CD4-positive, alpha-beta T cell (primary cell): ENCODE measurements around the gene PRKG1. TPM values are rescaled to one million over a fixed set of nuclear protein-coding genes. Genes with fewer than 3 reads are reported as not detected.
"Not testable (repeated sequence)": the region's sequence is repeated elsewhere in the genome, so short reads cannot be mapped to it uniquely, and the experiment has no call there.

Source experiments
- ATAC-seq: fragments of 200-7000 bp; cut with Tn5 transposase; one replicate; pipeline ENCODE4 v1.10.0; 2022; ENCODE audit warnings: mild to moderate bottlenecking; ENCODE audit not compliant: poor library complexity
- CTCF ChIA-PET: fragments of 350-600 bp; sonication (Branson Sonifier 250); formaldehyde crosslinking; loops from one replicate; lab custom pipeline; 2021; ENCODE audit warnings: antibody characterized with exemption, inconsistent platforms; lab: Charles Lee
- POLR2A ChIA-PET: fragments of 350-600 bp; sonication (Branson Sonifier 250); formaldehyde crosslinking; loops from one replicate; lab custom pipeline; 2021; ENCODE audit warnings: antibody characterized with exemption, inconsistent platforms; lab: Charles Lee
- DNase-seq, 14 experiments: peaks; one replicate each; pipeline ENCODE4 v3.0.0-alpha.2; 2013 to 2020; ENCODE audit warnings: mixed read lengths in 2 of 14
- H3K27ac ChIP-seq, 2 donors: one replicate each; pipeline versions ENCODE4 v1.5.1 to v1.7.0; 2013; ENCODE audit warnings: low read length in 2 of 2, low read depth in 1 of 2, mild to moderate bottlenecking in 1 of 2
- H3K27me3 ChIP-seq, 2 experiments: 1 replicate in 1 of 2; 2 replicates in 1 of 2; pipeline versions ENCODE4 v1.6.1 to v1.7.0; 2013; ENCODE audit warnings: low read length in 2 of 2, control low read depth in 1 of 2, mild to moderate bottlenecking in 1 of 2, moderate library complexity in 1 of 2; ENCODE audit not compliant: insufficient read depth in 2 of 2, control insufficient read depth in 1 of 2
- H3K36me3 ChIP-seq: one replicate; pipeline ENCODE4 v1.6.1; 2013; ENCODE audit warnings: low read length, control low read depth; ENCODE audit not compliant: insufficient read depth
- H3K4me1 ChIP-seq: one replicate; pipeline ENCODE4 v1.6.1; 2013; ENCODE audit warnings: low read length, control low read depth; ENCODE audit not compliant: insufficient read depth
- H3K4me3 ChIP-seq: one replicate; pipeline ENCODE4 v1.5.1; 2013; ENCODE audit warnings: mild to moderate bottlenecking, low read length, moderate library complexity
- H3K9me3 ChIP-seq, 2 experiments: 1 replicate in 1 of 2; 2 replicates in 1 of 2; pipeline versions ENCODE4 v1.6.1 to v1.7.0; 2013; ENCODE audit warnings: low read length in 2 of 2, mild to moderate bottlenecking in 2 of 2, control low read depth in 1 of 2, moderate library complexity in 1 of 2; ENCODE audit not compliant: control insufficient read depth in 1 of 2, insufficient read depth in 1 of 2
- H3K27ac Mint-ChIP-seq: one replicate; pipeline ENCODE4 v1.8.0; 2020; ENCODE audit warnings: mixed read lengths
- H3K27me3 Mint-ChIP-seq: one replicate; pipeline ENCODE4 v1.8.0; 2021; ENCODE audit warnings: mixed read lengths
- H3K36me3 Mint-ChIP-seq: one replicate; pipeline ENCODE4 v1.8.0; 2021; ENCODE audit warnings: low read depth, mixed read lengths
- H3K4me1 Mint-ChIP-seq: one replicate; pipeline ENCODE4 v1.8.0; 2021; ENCODE audit warnings: low read depth, mixed read lengths
- H3K4me3 Mint-ChIP-seq: one replicate; pipeline ENCODE4 v1.8.0; 2020; ENCODE audit warnings: mild to moderate bottlenecking, mixed read lengths
- H3K9me3 Mint-ChIP-seq: one replicate; pipeline ENCODE4 v1.8.0; 2020; ENCODE audit warnings: mixed read lengths
- CTCF ChIP-seq: fragments of 200-600 bp; IDR thresholded peaks from one replicate; pipeline ENCODE4 v1.8.0; 2022; ENCODE audit warnings: antibody characterized with exemption, mild to moderate bottlenecking
- intact Hi-C, 2 experiments: fragments of 100-400 bp; cut with DNase I in 1 of 2; cut with micrococcal nuclease in 1 of 2; formaldehyde crosslinking; loops; one replicate each; pipeline versions ENCODE4 v1.15.1 to v1.9.0; 2023 to 2025; cut with DNase I, micrococcal nuclease
- total RNA-seq, 174 experiments: library from RNA in 2 of 174; stranded (reverse) in 2 of 174; gene quantifications; one replicate each; pipeline ENCODE4 v1.2.3 and lab custom pipeline; 2021 to 2026

Gene PRKG1
- total RNA-seq, 2 experiments from 2014 or later: 0.31 TPM; not detected in 1

GRCh38 chr10:51158832-51159231, 84.5 kb downstream of the PRKG1 start:
- H3K9me3 Mint-ChIP-seq: no peaks in the 10 kb centered on the region
- peaks cover 0 to 5% of the 10 kb centered on the region in 2 experiments for H3K9me3 ChIP-seq
- no peaks in the 10 kb centered on the region for H3K4me1 ChIP-seq
- no peak for TF ChIP-seq CTCF
- ATAC-seq (no peak), DNase-seq (no peak)
- no peak overlapping the region for H3K27ac Mint-ChIP-seq
- no peaks in the 10 kb centered on the region for H3K36me3 ChIP-seq
- H3K4me3 ChIP-seq: no peak overlapping the region
- intact Hi-C loops: no loop called here
- no peaks in the 10 kb centered on the region for H3K27me3 ChIP-seq
- no peaks in the 10 kb centered on the region for H3K4me1 Mint-ChIP-seq
- H3K27ac ChIP-seq: no peak overlapping the region
- H3K27me3 Mint-ChIP-seq: no peaks in the 10 kb centered on the region
- H3K36me3 Mint-ChIP-seq: no peaks in the 10 kb centered on the region
- no peak overlapping the region for H3K4me3 Mint-ChIP-seq
- ChIA-PET POLR2A (no interaction called here), CTCF (no interaction called here)

GRCh38 chr10:51159841-51160240, 85.6 kb downstream of the PRKG1 start:
- Mint-ChIP-seq H3K4me1 (no peaks in the 10 kb centered on the region), H3K27me3 (no peaks in the 10 kb centered on the region), H3K9me3 (no peaks in the 10 kb centered on the region), H3K36me3 (no peaks in the 10 kb centered on the region), H3K4me3 (no peak overlapping the region), H3K27ac (no peak overlapping the region)
- POLR2A ChIA-PET: no interaction called here
- Histone ChIP-seq H3K27ac (no peak overlapping the region), H3K36me3 (no peaks in the 10 kb centered on the region), H3K4me3 (no peak overlapping the region), H3K27me3 (no peaks in the 10 kb centered on the region), H3K4me1 (no peaks in the 10 kb centered on the region), H3K9me3 (peaks cover 0 to 5% of the 10 kb centered on the region in 2 experiments)
- intact Hi-C loops: no loop called here
- no peak for ATAC-seq
- no peak for TF ChIP-seq CTCF
- CTCF ChIA-PET: no interaction called here
- no peak for DNase-seq

- POLR2A ChIA-PET: no interaction called here
- ATAC-seq (no peak), DNase-seq (no peak)
- intact Hi-C loops: no loop called here
- H3K9me3 ChIP-seq: peaks cover 0 to 5% of the 10 kb centered on the region in 2 experiments
- H3K27me3 Mint-ChIP-seq: no peaks in the 10 kb centered on the region
- H3K4me3 ChIP-seq: no peak overlapping the region
- CTCF ChIA-PET: interaction anchor here (1.3 kb wide), 1 partner anchor 10 kb away, joined by 3 read pairs; no protein-coding TSS in a partner anchor
- H3K4me1 ChIP-seq: no peaks in the 10 kb centered on the region
- no peaks in the 10 kb centered on the region for H3K9me3 Mint-ChIP-seq
- no peaks in the 10 kb centered on the region for H3K4me1 Mint-ChIP-seq
- TF ChIP-seq CTCF: no peak
- H3K27me3 ChIP-seq: no peaks in the 10 kb centered on the region
- H3K4me3 Mint-ChIP-seq: no peak overlapping the region
- no peaks in the 10 kb centered on the region for H3K36me3 Mint-ChIP-seq
- no peak overlapping the region for H3K27ac ChIP-seq
- H3K27ac Mint-ChIP-seq: no peak overlapping the region
- no peaks in the 10 kb centered on the region for H3K36me3 ChIP-seq
Observed at GRCh38 chr10:51162002-51162401, 87.7 kb downstream of the PRKG1 start.

GRCh38 chr10:51163380-51164049, 89.2 kb downstream of the PRKG1 start:
- H3K27ac Mint-ChIP-seq, CTCF ChIA-PET: not testable (repeated sequence)

More at GRCh38 chr10:51163380-51164049, 89.2 kb downstream of the PRKG1 start:
- H3K27ac ChIP-seq, H3K4me1 ChIP-seq, H3K36me3 ChIP-seq, intact Hi-C loops, H3K9me3 Mint-ChIP-seq, H3K36me3 Mint-ChIP-seq, H3K27me3 Mint-ChIP-seq, H3K4me3 ChIP-seq, H3K9me3 ChIP-seq, H3K4me3 Mint-ChIP-seq, H3K27me3 ChIP-seq, DNase-seq, POLR2A ChIA-PET, ATAC-seq, H3K4me1 Mint-ChIP-seq: not testable (repeated sequence)
